ENCODE data around the gene TULP4. TPM values are rescaled to one million over a fixed set of nuclear protein-coding genes. Genes with fewer than 3 reads are reported as not detected.

TULP4 gene
- polyA plus RNA-seq, 2 of the 4 experiments (the other 2 are of a cell fraction): 5.0 to 10.6 TPM

- ChIA-PET POLR2A (no interaction called here), CTCF (interaction anchor here (3.3 kb wide), 1 partner anchor 294 kb away, joined by 12 read pairs; no protein-coding TSS in a partner anchor)
- H3K9me3 ChIP-seq: no peaks in the 10 kb centered on the region
- 91% methylated on average over 6 of the region's 8 CpGs for WGBS (ENCODE audit: missing lambda C conversion rate)
- no peak overlapping the region for H3K4me2 ChIP-seq
- H3K4me3 ChIP-seq: no peak overlapping the region
- ATAC-seq (no peak), DNase-seq (ENCODE audit: low read depth in 1 of 2, low spot score in 1 of 2) (no peak), FAIRE-seq (no peak)
- TF ChIP-seq HEYL (CRISPR knock-in tag; IDR thresholded peaks at IDR 0.05) (no peak), GATA3 (IDR thresholded peaks at IDR 0.05; ENCODE audit: borderline replicate concordance) (no peak), FOSL2 (IDR thresholded peaks at IDR 0.05) (no peak), FOSL2 (CRISPR knock-in tag; IDR thresholded peaks at IDR 0.05) (no peak), CEBPB (IDR thresholded peaks at IDR 0.05) (no peak), CHD2 (IDR thresholded peaks at IDR 0.05; ENCODE audit: low read length, partially characterized antibody) (no peak), POLR2A (IDR thresholded peaks at IDR 0.05; ENCODE audit: low read length) (no peak), JUN (IDR thresholded peaks at IDR 0.05) (no peak), EP300 (IDR thresholded peaks at IDR 0.05) (no peak)
- TF ChIP-seq, protein P1, sequence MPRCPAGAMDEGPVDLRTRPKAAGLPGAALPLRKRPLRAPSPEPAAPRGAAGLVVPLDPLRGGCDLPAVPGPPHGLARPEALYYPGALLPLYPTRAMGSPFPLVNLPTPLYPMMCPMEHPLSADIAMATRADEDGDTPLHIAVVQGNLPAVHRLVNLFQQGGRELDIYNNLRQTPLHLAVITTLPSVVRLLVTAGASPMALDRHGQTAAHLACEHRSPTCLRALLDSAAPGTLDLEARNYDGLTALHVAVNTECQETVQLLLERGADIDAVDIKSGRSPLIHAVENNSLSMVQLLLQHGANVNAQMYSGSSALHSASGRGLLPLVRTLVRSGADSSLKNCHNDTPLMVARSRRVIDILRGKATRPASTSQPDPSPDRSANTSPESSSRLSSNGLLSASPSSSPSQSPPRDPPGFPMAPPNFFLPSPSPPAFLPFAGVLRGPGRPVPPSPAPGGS (IDR thresholded peaks at IDR 0.05): no peak
- H3K4me1 ChIP-seq: peaks cover 12% of the 10 kb centered on the region; the same call in 2 of the 3 replicates
- H3K27ac ChIP-seq: no peak overlapping the region
Observed at GRCh38 chr6:158514991-158515390, 202.7 kb downstream of the TULP4 start.

DNA sequence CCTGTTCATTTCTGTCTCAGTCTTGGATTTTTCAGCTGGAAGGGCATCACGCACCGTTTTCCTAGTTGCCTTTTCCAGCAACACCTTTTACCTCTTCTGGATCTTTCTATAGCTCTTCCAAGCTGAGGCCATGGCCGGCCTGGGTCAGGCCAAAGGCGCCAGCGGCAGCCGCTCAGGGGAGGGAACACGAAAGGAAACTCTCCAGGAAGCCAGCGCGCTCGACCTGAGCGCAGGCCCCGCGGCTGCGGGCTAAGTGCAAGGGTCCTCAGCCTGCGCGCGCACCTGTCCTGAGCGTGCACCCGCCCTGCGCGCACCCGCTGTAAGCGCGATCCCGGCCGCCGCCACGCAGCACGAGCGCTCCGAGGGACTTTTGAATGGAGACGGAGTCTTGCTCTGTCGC lies 203.8 kb downstream of the TULP4 start:
- ATAC-seq: no peak
- H3K27ac ChIP-seq: no peak overlapping the region
- no peak for FAIRE-seq
- no peak for DNase-seq (ENCODE audit: low read depth in 1 of 2, low spot score in 1 of 2)
- WGBS (ENCODE audit: missing lambda C conversion rate): 93% methylated on average over 30 of the region's 33 CpGs
- no peaks in the 10 kb centered on the region for H3K9me3 ChIP-seq
- no peak overlapping the region for H3K4me3 ChIP-seq
- ChIA-PET CTCF (interaction anchor here (3.3 kb wide), 1 partner anchor 295 kb away, joined by 12 read pairs; no protein-coding TSS in a partner anchor), POLR2A (no interaction called here)
- no peak overlapping the region for H3K4me2 ChIP-seq
- peaks cover 12% of the 10 kb centered on the region; the same call in 2 of the 3 replicates for H3K4me1 ChIP-seq
- TF ChIP-seq POLR2AphosphoS2 (conservative IDR thresholded peaks at IDR 0.05; ENCODE audit: low read length) (no peak), MAFK (IDR thresholded peaks at IDR 0.05; ENCODE audit: partially characterized antibody) (no peak), BHLHE40 (IDR thresholded peaks at IDR 0.05; ENCODE audit: low read depth, low read length) (no peak), NPAS2 (CRISPR knock-in tag; IDR thresholded peaks at IDR 0.05; ENCODE audit: borderline replicate concordance) (no peak), KDM5A (IDR thresholded peaks at IDR 0.05) (no peak), HOXB13 (CRISPR knock-in tag; IDR thresholded peaks at IDR 0.05; ENCODE audit: low read depth) (no peak), SMC3 (IDR thresholded peaks at IDR 0.05) (no peak), ESRRA (IDR thresholded peaks at IDR 0.05; ENCODE audit: borderline replicate concordance, low read length) (no peak), CEBPB (IDR thresholded peaks at IDR 0.05) (no peak), REST (IDR thresholded peaks at IDR 0.05) (no peak), JUNB (IDR thresholded peaks at IDR 0.05) (no peak), RFX5 (IDR thresholded peaks at IDR 0.05) (no peak), CBX2 (IDR thresholded peaks at IDR 0.05; ENCODE audit: borderline replicate concordance, low read depth) (no peak), KDM1A (IDR thresholded peaks at IDR 0.05; ENCODE audit: low read depth) (no peak), USF2 (IDR thresholded peaks at IDR 0.05) (no peak), SREBF2 (IDR thresholded peaks at IDR 0.05) (no peak), RCOR1 (IDR thresholded peaks at IDR 0.05; ENCODE audit: low read depth, low read length) (no peak), MAX (IDR thresholded peaks at IDR 0.05) (no peak)
- TF ChIP-seq, protein P2, sequence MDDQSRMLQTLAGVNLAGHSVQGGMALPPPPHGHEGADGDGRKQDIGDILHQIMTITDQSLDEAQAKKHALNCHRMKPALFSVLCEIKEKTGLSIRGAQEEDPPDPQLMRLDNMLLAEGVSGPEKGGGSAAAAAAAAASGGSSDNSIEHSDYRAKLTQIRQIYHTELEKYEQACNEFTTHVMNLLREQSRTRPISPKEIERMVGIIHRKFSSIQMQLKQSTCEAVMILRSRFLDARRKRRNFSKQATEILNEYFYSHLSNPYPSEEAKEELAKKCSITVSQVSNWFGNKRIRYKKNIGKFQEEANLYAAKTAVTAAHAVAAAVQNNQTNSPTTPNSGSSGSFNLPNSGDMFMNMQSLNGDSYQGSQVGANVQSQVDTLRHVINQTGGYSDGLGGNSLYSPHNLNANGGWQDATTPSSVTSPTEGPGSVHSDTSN (IDR thresholded peaks at IDR 0.05): no peak
- TF ChIP-seq, protein P1 (IDR thresholded peaks at IDR 0.05): no peak
